ENCODE measurements around the gene CLN6. TPM values are rescaled to one million over a fixed set of nuclear protein-coding genes. Genes with fewer than 3 reads are reported as not detected.

The CLN6 gene
- total RNA-seq, 1 donor from 2014 or later, result 24.4 TPM

- Histone ChIP-seq H3K4me1 (peaks cover 35% of the 10 kb centered on the region), H3K27ac (no peak overlapping the region), H3K27me3 (peaks cover 18% of the 10 kb centered on the region), H3K9me3 (ENCODE audit: low read depth) (no peaks in the 10 kb centered on the region), H3K79me2 (ENCODE audit: low read depth) (no peaks in the 10 kb centered on the region), H3F3A (ENCODE audit: low read depth) (peaks cover 22% of the 10 kb centered on the region), H3K4me2 (no peak overlapping the region), H2AFZ (replicated peaks) (no peak overlapping the region), H3K36me3 (no peaks in the 10 kb centered on the region), H3K4me3 (no peak overlapping the region), H4K20me1 (ENCODE audit: low read depth) (peaks cover 71% of the 10 kb centered on the region), H3K9ac (no peak overlapping the region)
- H3K36me3 Mint-ChIP-seq, result peaks cover 2% of the 10 kb centered on the region
- peaks cover 31% of the 10 kb centered on the region for H3K4me1 Mint-ChIP-seq
- no peak overlapping the region for H3K27ac Mint-ChIP-seq
- DNase-seq (ENCODE audit: low spot score), result no peak
- H3K27me3 Mint-ChIP-seq (ENCODE audit: insufficient read depth, low read depth), result peaks cover 8% of the 10 kb centered on the region
- H3K4me3 Mint-ChIP-seq, result no peak overlapping the region
- no peaks in the 10 kb centered on the region for H3K9me3 Mint-ChIP-seq
- TF ChIP-seq CTCF (IDR thresholded peaks at IDR 0.05) (no peak), EZH2phosphoT487 (IDR thresholded peaks at IDR 0.05) (no peak), EZH2 (IDR thresholded peaks at IDR 0.05) (no peak)
Observed at GRCh38 chr15:68205558-68205944, 24.0 kb downstream of the CLN6 start.

- no peaks in the 10 kb centered on the region for H3K9me3 ChIP-seq (ENCODE audit: low read depth)
- H2AFZ ChIP-seq (replicated peaks), result no peak within 1 kb of the TSS
- H3F3A ChIP-seq (ENCODE audit: low read depth), result peaks cover 22% of the 10 kb centered on the region
- H3K36me3 ChIP-seq, result no peaks in the 10 kb centered on the region
- H3K27me3 ChIP-seq, result peaks cover 18% of the 10 kb centered on the region
- H3K27ac ChIP-seq, result no peak within 1 kb of the TSS
- Mint-ChIP-seq H3K4me1 (peaks cover 35% of the 10 kb centered on the region), H3K36me3 (peaks cover 2% of the 10 kb centered on the region), H3K9me3 (no peaks in the 10 kb centered on the region), H3K27me3 (ENCODE audit: insufficient read depth, low read depth) (peaks cover 8% of the 10 kb centered on the region), H3K4me3 (no peak within 1 kb of the TSS), H3K27ac (no peak within 1 kb of the TSS)
- H3K79me2 ChIP-seq (ENCODE audit: low read depth), result no peaks in the 10 kb centered on the region
- no peak within 1 kb of the TSS for H3K9ac ChIP-seq
- no peak for DNase-seq (ENCODE audit: low spot score)
- peaks cover 77% of the 10 kb centered on the region for H4K20me1 ChIP-seq (ENCODE audit: low read depth)
- H3K4me2 ChIP-seq, result no peak within 1 kb of the TSS
- peaks cover 41% of the 10 kb centered on the region for H3K4me1 ChIP-seq
- no peak within 1 kb of the TSS for H3K4me3 ChIP-seq
- TF ChIP-seq EZH2 (IDR thresholded peaks at IDR 0.05), result no peak
- TF ChIP-seq EZH2phosphoT487 (IDR thresholded peaks at IDR 0.05), result no peak
- no peak for TF ChIP-seq CTCF (IDR thresholded peaks at IDR 0.05)
Observed at GRCh38 chr15:68204776-68205557, 24.6 kb downstream of the CLN6 start, which contains the start of gene CALML4. Gene CALML4, minus strand, starts transcription at chr15:68205332. Its CDS starts 85 bp downstream, at chr15:68205247.

GRCh38 chr15:68204361-68204760 is 25.2 kb downstream of the CLN6 start:
- Mint-ChIP-seq H3K4me1 (peaks cover 39% of the 10 kb centered on the region), H3K36me3 (peaks cover 2% of the 10 kb centered on the region), H3K9me3 (no peaks in the 10 kb centered on the region), H3K4me3 (no peak overlapping the region), H3K27ac (no peak overlapping the region), H3K27me3 (ENCODE audit: insufficient read depth, low read depth) (peaks cover 8% of the 10 kb centered on the region)
- peaks cover 22% of the 10 kb centered on the region for H3F3A ChIP-seq (ENCODE audit: low read depth)
- H3K4me1 ChIP-seq, result peaks cover 47% of the 10 kb centered on the region
- H3K9ac ChIP-seq, result no peak overlapping the region
- no peak overlapping the region for H3K4me2 ChIP-seq
- no peak for TF ChIP-seq EZH2 (IDR thresholded peaks at IDR 0.05)
- no peak for TF ChIP-seq CTCF (IDR thresholded peaks at IDR 0.05)
- no peak for TF ChIP-seq EZH2phosphoT487 (IDR thresholded peaks at IDR 0.05)
- no peak overlapping the region for H2AFZ ChIP-seq (replicated peaks)
- H3K9me3 ChIP-seq (ENCODE audit: low read depth), result no peaks in the 10 kb centered on the region
- no peak for DNase-seq (ENCODE audit: low spot score)
- no peaks in the 10 kb centered on the region for H3K79me2 ChIP-seq (ENCODE audit: low read depth)
- peaks cover 82% of the 10 kb centered on the region for H4K20me1 ChIP-seq (ENCODE audit: low read depth)
- H3K36me3 ChIP-seq, result no peaks in the 10 kb centered on the region
- peaks cover 18% of the 10 kb centered on the region for H3K27me3 ChIP-seq
- no peak overlapping the region for H3K4me3 ChIP-seq
- H3K27ac ChIP-seq, result no peak overlapping the region
